ENCODE data around the gene ERC2.

- TF ChIP-seq CTCF (IDR thresholded peaks at IDR 0.05; ENCODE audit: control extremely low read depth in 1 of 3, insufficient read depth in 1 of 3, low read depth in 1 of 3, low read length in 3 of 3): no peak
- no peak for TF ChIP-seq FOSL1 (IDR thresholded peaks at IDR 0.05; ENCODE audit: insufficient read depth, low read depth, low read length)
- TF ChIP-seq BRCA1 (IDR thresholded peaks at IDR 0.05; ENCODE audit: low read depth, low read length): no peak
- TF ChIP-seq JUN (IDR thresholded peaks at IDR 0.05; ENCODE audit: low read depth, low read length): no peak
- no peak for TF ChIP-seq CEBPB (IDR thresholded peaks at IDR 0.05; ENCODE audit: low read depth, low read length)
- TF ChIP-seq EZH2 (IDR thresholded peaks at IDR 0.05; ENCODE audit: low read depth, low read length, severe bottlenecking): no peak
- TF ChIP-seq CREB1 (IDR thresholded peaks at IDR 0.05): no peak
- TF ChIP-seq SIX5 (IDR thresholded peaks at IDR 0.05; ENCODE audit: low read depth, low read length): no peak
- TF ChIP-seq POLR2A (IDR thresholded peaks at IDR 0.05; ENCODE audit: control extremely low read depth in 1 of 2, low read depth in 2 of 2, low read length in 2 of 2): no peak
- TF ChIP-seq POLR2AphosphoS5 (IDR thresholded peaks at IDR 0.05; ENCODE audit: low read depth, low read length): no peak
- no peak for TF ChIP-seq SRF (IDR thresholded peaks at IDR 0.05; ENCODE audit: low read depth, low read length)
- no peak for TF ChIP-seq CHD1 (IDR thresholded peaks at IDR 0.05; ENCODE audit: low read depth, low read length)
Measured at GRCh38 chr3:55751730-55752129, 716.5 kb downstream of the ERC2 start.

Data from H1 (cell line).